LHCN-M2 (cell line): ENCODE results near the gene HBP1. TPM values are rescaled to one million over a fixed set of nuclear protein-coding genes. Genes with fewer than 3 reads are reported as not detected.
A peak's percentile ranks its signal among the peaks of the same experiment; 100 is the strongest.
"Not testable (repeated sequence)": the region's sequence is repeated elsewhere in the genome, so short reads cannot be mapped to it uniquely, and the experiment has no call there.

Experiments
- DNase-seq: peaks from one replicate; pipeline ENCODE4 v3.0.0-alpha.2; 2012; ENCODE audit warnings: low read depth
- total RNA-seq: library from RNA; depleted of rRNA; stranded (reverse); fragments of >200 nt; gene quantifications from 2 replicates; pipeline ENCODE4 v1.2.3, GENCODE V29; 2014

HBP1 gene
- total RNA-seq, 1 experiment from 2014 or later = 52.0 TPM

- no peak for DNase-seq
Observed at GRCh38 chr7:107181172-107181571, 12.4 kb downstream of the HBP1 start.

DNA sequence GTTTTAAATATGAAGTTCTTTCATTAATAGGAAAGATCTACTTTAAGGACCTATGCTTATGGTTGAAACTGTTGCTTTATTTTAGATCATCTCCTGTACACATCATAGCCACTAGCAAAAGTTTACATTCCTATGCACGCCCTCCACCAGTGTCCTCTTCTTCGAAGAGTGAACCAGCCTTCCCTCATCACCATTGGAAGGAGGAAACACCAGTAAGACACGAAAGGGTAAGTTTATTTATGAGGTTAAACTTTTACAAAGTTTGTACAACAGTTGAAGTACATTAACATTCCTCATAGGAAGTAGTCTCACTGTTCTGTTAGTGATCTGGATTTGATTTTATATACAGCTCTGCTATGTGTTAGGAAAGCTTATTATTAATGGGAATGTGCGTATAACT is 16.9 kb downstream of the HBP1 start:
- no peak for DNase-seq

GRCh38 chr7:107186240-107186639 is 17.4 kb downstream of the HBP1 start:
- no peak for DNase-seq

- no peak for DNase-seq
Observed at GRCh38 chr7:107187774-107188173, 19.0 kb downstream of the HBP1 start.

GRCh38 chr7:107190090-107190489 is 21.3 kb downstream of the HBP1 start:
- no peak for DNase-seq

GRCh38 chr7:107194052-107194451 is 25.2 kb downstream of the HBP1 start:
- no peak for DNase-seq

GRCh38 chr7:107196834-107197610 is 28.2 kb downstream of the HBP1 start:
- DNase-seq = no peak

DNA sequence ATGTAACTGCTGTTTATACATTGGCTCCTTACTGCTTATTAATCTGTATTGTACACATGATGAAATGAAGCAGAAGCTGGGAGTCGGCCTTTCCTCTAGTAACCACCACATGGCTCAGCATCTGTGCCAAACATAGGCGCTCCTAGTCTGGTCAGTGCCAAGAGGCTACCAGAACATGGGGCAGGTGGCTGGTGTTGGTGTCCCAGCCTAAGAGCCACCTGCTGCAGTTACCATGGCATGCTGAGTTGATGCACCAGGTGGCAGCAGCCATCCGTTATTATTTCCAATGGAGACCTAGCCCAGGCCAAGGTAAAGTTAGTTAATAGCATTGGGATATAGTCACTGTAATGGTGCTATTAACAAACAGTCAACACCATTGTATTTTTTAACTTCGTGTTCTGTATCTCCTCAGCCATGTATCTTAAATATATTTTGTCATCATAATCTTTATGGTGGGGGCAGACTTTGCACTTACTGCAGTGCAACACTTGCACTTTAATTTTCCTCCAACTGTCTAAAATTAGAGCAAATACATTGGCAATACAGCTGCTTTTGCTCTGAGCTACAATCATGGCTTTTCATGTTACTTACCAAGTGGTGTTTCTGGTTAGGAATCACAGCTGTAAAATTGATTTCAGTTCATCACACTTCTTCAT is 33.1 kb downstream of the HBP1 start:
- DNase-seq = peak; percentile 51

GRCh38 chr7:107203607-107204006 is 34.8 kb downstream of the HBP1 start:
- no peak for DNase-seq

DNA sequence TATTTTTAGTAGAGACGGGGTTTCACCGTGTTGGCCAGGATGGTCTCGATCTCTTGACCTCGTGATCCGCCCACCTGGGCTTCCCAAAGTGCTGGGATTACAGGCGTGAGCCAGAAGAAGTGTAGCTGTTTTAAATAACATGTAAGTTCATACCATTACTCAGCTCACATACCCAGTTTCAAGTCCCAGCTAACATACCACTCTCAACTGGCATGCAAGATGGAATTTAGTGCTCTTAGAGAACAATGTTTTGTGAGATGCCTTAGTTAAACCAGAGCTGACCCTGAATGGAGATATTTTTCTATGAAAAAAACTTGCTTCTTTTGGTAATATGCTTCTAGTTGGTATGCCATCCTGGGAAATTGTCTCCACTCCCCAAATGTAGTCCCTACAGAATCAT is 37.3 kb downstream of the HBP1 start:
- DNase-seq = no peak

DNA sequence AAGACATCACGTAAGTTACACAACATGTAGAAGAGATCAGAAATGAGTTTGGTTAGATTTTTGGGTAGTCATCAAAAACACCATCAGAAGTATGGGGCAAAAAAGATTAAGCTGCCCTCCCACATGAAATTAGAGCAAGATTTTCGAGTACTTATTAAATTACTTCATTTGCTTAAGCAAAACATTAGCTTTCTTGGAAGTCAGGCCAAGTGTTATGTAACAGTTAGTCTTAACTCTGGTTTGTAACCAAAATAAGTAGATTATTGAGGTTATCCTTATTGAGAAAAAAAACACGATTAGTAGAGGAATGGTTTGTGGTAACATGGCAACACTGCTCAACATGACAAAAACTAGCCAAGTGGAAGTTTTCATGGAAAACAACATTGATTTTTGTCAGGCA is 37.9 kb downstream of the HBP1 start:
- DNase-seq = no peak

GRCh38 chr7:107207459-107207858 is 38.7 kb downstream of the HBP1 start:
- no peak for DNase-seq

DNA sequence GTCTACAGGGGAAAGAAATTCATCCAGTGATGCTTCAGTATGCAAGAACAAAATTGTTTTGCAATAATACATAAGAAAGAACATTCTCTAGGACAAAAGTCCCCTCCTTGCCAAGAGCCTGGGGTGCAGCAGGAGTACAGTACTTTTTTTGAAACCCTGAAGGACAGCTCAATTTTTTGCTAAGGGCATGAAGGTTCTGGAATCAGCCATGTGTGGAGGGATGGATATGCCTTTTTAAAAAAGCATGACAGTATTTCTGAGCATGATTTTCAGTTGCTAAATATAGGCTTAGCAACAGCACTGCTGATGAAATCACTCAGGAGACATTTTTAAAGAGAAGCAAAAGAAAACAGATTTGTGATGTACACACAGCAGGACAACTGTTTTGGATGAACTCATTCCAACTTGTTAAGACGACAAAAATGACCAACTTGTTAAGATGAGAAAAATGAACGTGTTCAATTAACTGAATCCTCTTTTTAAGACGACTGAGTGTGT is 39.3 kb downstream of the HBP1 start:
- peak; percentile 49 for DNase-seq

GRCh38 chr7:107208563-107208962 is 39.8 kb downstream of the HBP1 start:
- no peak for DNase-seq

- no peak for DNase-seq
Observed at GRCh38 chr7:107209565-107209964, 40.8 kb downstream of the HBP1 start.

DNA sequence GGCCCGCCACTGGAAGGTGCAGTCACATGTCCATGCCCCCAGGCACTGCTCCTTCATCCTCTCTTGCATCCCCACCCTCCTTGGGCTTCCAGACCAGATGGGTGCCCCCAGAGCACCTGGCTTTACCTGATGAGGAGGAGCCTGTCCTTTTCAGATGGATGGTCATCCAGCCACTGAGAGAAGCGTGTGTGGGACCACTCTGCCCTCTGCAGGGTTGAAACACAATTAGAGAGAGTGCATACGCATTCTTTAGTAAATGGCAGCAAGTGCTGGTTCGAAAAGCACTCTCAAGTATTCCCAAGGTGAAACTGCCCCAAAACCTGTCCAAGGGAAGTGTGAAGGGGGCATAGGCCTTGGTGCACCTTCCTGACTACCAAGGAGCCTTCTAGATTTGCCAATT is 41.6 kb downstream of the HBP1 start:
- no peak for DNase-seq

DNA sequence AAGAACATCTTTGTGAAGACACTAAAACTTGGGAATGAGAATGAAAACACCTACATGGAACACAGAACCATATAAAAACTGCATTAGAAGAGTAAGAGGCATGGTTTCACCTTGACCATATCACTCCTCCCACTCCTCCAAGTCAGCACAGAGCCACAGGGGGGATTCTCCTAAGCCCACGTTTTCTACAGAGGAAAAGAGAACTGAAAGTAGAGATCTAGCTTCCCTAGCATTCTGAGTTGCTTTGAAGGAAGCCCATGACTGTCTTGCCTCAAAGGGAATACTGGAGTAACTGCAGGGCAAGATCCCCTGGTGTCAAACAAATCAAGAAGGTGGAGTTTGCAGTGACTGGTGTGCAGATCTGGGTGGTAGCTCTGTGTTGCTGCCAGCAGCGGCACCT is 43.9 kb downstream of the HBP1 start:
- DNase-seq = no peak

- no peak for DNase-seq
Observed at GRCh38 chr7:107213193-107213788, 44.5 kb downstream of the HBP1 start.

GRCh38 chr7:107213945-107214344 is 45.1 kb downstream of the HBP1 start:
- DNase-seq = no peak

- no peak for DNase-seq
Observed at GRCh38 chr7:107219563-107220244, 50.9 kb downstream of the HBP1 start.

DNA sequence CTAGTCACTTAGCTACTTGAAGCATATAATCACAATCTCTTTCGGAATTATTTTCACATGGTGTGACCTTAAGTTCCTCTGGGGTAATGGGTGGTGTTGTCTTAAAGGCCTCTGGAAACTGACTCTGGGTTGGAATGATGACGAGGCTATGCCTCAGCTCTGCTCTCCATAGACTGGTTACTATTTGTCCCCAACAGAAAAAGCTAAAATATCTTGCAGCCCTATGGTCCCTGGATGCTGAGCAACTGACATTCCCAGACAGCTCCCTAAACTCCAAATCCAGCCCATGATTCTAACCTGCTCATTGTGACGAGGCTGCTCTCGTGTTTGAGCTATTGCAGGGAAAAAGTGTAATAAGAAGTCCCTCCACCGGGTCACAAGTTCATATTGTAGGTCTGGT is 51.6 kb downstream of the HBP1 start:
- no peak for DNase-seq

GRCh38 chr7:107220806-107221205 is 52.0 kb downstream of the HBP1 start:
- DNase-seq = not testable (repeated sequence)
